GM18909 (cell line): ENCODE data around the gene CRPPA.
"Not testable (repeated sequence)": the region's sequence is repeated elsewhere in the genome, so short reads cannot be mapped to it uniquely, and the experiment has no call there.

Experiments
- ATAC-seq: cut with Tn5 transposase; IDR thresholded peaks from one replicate; pipeline ENCODE4 v1.9.1; 2021; ENCODE audit warnings: mild to moderate bottlenecking; ENCODE audit not compliant: unreplicated experiment, poor library complexity

CRPPA gene

GRCh38 chr7:16399265-16399831, 22.0 kb downstream of the CRPPA start:
- ATAC-seq: no peak

GRCh38 chr7:16398146-16399017, 23.0 kb downstream of the CRPPA start:
- ATAC-seq: no peak

- no peak for ATAC-seq
These were observed 23.7 kb downstream of the CRPPA start for GRCh38 chr7:16397501-16398145.

- no peak for ATAC-seq
These were observed 24.4 kb downstream of the CRPPA start for GRCh38 chr7:16396766-16397500.

- ATAC-seq: no peak
These were observed 26.2 kb downstream of the CRPPA start for GRCh38 chr7:16395121-16395520.

GRCh38 chr7:16393862-16394422, 27.4 kb downstream of the CRPPA start:
- no peak for ATAC-seq

- no peak for ATAC-seq
These were observed 28.3 kb downstream of the CRPPA start for GRCh38 chr7:16392990-16393523.

GRCh38 chr7:16383786-16384185, 37.6 kb downstream of the CRPPA start:
- not testable (repeated sequence) for ATAC-seq

GRCh38 chr7:16383103-16383502, 38.2 kb downstream of the CRPPA start:
- ATAC-seq: not testable (repeated sequence)
